ENCODE data around the gene TLR9.
"Not testable (repeated sequence)": the region's sequence is repeated elsewhere in the genome, so short reads cannot be mapped to it uniquely, and the experiment has no call there.

DNA sequence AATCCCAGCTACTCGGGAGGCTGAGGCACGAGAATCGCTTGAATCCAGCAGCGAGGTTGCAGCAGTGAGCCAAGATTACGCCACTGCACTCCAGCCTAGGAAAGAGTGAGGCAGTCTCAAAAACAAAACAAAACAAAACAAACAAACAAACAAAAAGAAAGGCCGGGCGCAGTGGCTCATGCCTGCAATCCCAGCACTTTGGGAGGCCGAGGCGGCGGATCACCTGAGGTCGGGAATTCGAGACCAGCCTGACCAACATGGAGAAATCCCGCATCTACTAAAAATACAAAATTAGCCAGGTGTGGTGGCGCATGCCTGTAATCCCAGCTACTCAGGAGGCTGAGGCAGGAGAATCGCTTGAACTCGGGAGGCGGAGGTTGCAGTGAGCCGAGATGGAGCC, 49.3 kb upstream of the TLR9 start:
- TF ChIP-seq, protein P1, sequence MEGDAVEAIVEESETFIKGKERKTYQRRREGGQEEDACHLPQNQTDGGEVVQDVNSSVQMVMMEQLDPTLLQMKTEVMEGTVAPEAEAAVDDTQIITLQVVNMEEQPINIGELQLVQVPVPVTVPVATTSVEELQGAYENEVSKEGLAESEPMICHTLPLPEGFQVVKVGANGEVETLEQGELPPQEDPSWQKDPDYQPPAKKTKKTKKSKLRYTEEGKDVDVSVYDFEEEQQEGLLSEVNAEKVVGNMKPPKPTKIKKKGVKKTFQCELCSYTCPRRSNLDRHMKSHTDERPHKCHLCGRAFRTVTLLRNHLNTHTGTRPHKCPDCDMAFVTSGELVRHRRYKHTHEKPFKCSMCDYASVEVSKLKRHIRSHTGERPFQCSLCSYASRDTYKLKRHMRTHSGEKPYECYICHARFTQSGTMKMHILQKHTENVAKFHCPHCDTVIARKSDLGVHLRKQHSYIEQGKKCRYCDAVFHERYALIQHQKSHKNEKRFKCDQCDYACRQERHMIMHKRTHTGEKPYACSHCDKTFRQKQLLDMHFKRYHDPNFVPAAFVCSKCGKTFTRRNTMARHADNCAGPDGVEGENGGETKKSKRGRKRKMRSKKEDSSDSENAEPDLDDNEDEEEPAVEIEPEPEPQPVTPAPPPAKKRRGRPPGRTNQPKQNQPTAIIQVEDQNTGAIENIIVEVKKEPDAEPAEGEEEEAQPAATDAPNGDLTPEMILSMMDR (IDR thresholded peaks at IDR 0.05) = not testable (repeated sequence)
- TF ChIP-seq POLR2A (IDR thresholded peaks at IDR 0.05) = not testable (repeated sequence)

All from gastroesophageal sphincter (tissue), 3 donors.